ENCODE data around the gene KRTAP8-1. TPM values are rescaled to one million over a fixed set of nuclear protein-coding genes. Genes with fewer than 3 reads are reported as not detected.

Gene KRTAP8-1
- total RNA-seq, 2 donors from 2014 or later: not detected

Other genes starting within 250 kb of the KRTAP8-1 start
- not detected for gene KRTAP22-2, start 222.9 kb downstream of the KRTAP8-1 start, total RNA-seq
- gene KRTAP6-3, start 220.8 kb downstream of the KRTAP8-1 start, total RNA-seq: not detected
- gene KRTAP6-2, start 214.4 kb downstream of the KRTAP8-1 start, total RNA-seq: not detected
- gene KRTAP22-1, start 212.2 kb downstream of the KRTAP8-1 start, total RNA-seq: not detected
- not detected for gene KRTAP6-1, start 199.3 kb downstream of the KRTAP8-1 start, total RNA-seq
- gene KRTAP20-1, start 196.8 kb downstream of the KRTAP8-1 start, total RNA-seq: not detected
- not detected for gene KRTAP20-4, start 192.6 kb downstream of the KRTAP8-1 start, total RNA-seq
- gene KRTAP20-2, start 178.1 kb downstream of the KRTAP8-1 start, total RNA-seq: not detected
- gene KRTAP20-3, start 170.4 kb downstream of the KRTAP8-1 start, total RNA-seq: not detected
- not detected for gene KRTAP21-3, start 94.5 kb downstream of the KRTAP8-1 start, total RNA-seq
- not detected for gene KRTAP21-2, start 66.0 kb downstream of the KRTAP8-1 start, total RNA-seq
- not detected for gene KRTAP21-1, start 57.8 kb downstream of the KRTAP8-1 start, total RNA-seq
- gene KRTAP7-1, start 16.5 kb upstream of the KRTAP8-1 start, total RNA-seq: not detected
- not detected for gene KRTAP11-1, start 68.3 kb upstream of the KRTAP8-1 start, total RNA-seq
- not detected for gene KRTAP19-8, start 225.2 kb upstream of the KRTAP8-1 start, total RNA-seq